Activated naive CD8-positive, alpha-beta T cell treated with anti-CD3 and anti-CD28 coated beads for 36 hours (primary cell): ENCODE measurements around the gene RNF144A. TPM values are rescaled to one million over a fixed set of nuclear protein-coding genes. Genes with fewer than 3 reads are reported as not detected.
"Not testable (repeated sequence)": the region's sequence is repeated elsewhere in the genome, so short reads cannot be mapped to it uniquely, and the experiment has no call there.

Experiments used
- DNase-seq: peaks from one replicate; pipeline ENCODE4 v3.0.0; 2021
- H3K27ac Mint-ChIP-seq: one replicate; pipeline ENCODE4 v1.8.0; 2022; ENCODE audit warnings: mild to moderate bottlenecking, moderate library complexity, mixed read lengths
- H3K27me3 Mint-ChIP-seq: one replicate; pipeline ENCODE4 v1.8.0; 2022; ENCODE audit warnings: mild to moderate bottlenecking, mixed read lengths
- H3K36me3 Mint-ChIP-seq: one replicate; pipeline ENCODE4 v1.8.0; 2021; ENCODE audit warnings: mild to moderate bottlenecking, mixed read lengths
- H3K4me1 Mint-ChIP-seq: one replicate; pipeline ENCODE4 v1.8.0; 2021; ENCODE audit warnings: mixed read lengths
- H3K4me3 Mint-ChIP-seq: one replicate; pipeline ENCODE4 v1.8.0; 2022; ENCODE audit warnings: mild to moderate bottlenecking, moderate library complexity, mixed read lengths
- H3K9me3 Mint-ChIP-seq: one replicate; pipeline ENCODE4 v1.8.0; 2022; ENCODE audit warnings: mixed read lengths
- total RNA-seq, 2 experiments: library from RNA; stranded (reverse); gene quantifications; one replicate each; pipeline ENCODE4 v1.2.3, GENCODE V29; 2021

Gene RNF144A
- total RNA-seq, 2 experiments from 2014 or later: 29.7 to 31.4 TPM

GRCh38 chr2:7001395-7001794, 84.2 kb downstream of the RNF144A start:
- DNase-seq, H3K27ac Mint-ChIP-seq, H3K36me3 Mint-ChIP-seq, H3K4me3 Mint-ChIP-seq, H3K4me1 Mint-ChIP-seq, H3K27me3 Mint-ChIP-seq, H3K9me3 Mint-ChIP-seq: not testable (repeated sequence)

- H3K9me3 Mint-ChIP-seq: no peaks in the 10 kb centered on the region
- no peak overlapping the region for H3K27ac Mint-ChIP-seq
- peaks cover 5% of the 10 kb centered on the region for H3K36me3 Mint-ChIP-seq
- H3K4me1 Mint-ChIP-seq: peaks cover 10% of the 10 kb centered on the region
- no peak for DNase-seq
- no peaks in the 10 kb centered on the region for H3K27me3 Mint-ChIP-seq
- H3K4me3 Mint-ChIP-seq: no peak overlapping the region
Measured at GRCh38 chr2:7003895-7004294, 86.7 kb downstream of the RNF144A start.

- Mint-ChIP-seq H3K27me3 (no peaks in the 10 kb centered on the region), H3K9me3 (no peaks in the 10 kb centered on the region), H3K4me1 (peaks cover 7% of the 10 kb centered on the region), H3K27ac (no peak overlapping the region), H3K4me3 (no peak overlapping the region), H3K36me3 (peaks cover 4% of the 10 kb centered on the region)
- no peak for DNase-seq
Measured at GRCh38 chr2:7004636-7005035, 87.4 kb downstream of the RNF144A start.

- peak overlapping the region; percentile 4 for H3K27ac Mint-ChIP-seq
- no peaks in the 10 kb centered on the region for H3K27me3 Mint-ChIP-seq
- H3K4me3 Mint-ChIP-seq: no peak overlapping the region
- H3K36me3 Mint-ChIP-seq: peaks cover 6% of the 10 kb centered on the region
- DNase-seq: no peak
- H3K9me3 Mint-ChIP-seq: no peaks in the 10 kb centered on the region
- peaks cover 17% of the 10 kb centered on the region for H3K4me1 Mint-ChIP-seq
Measured at GRCh38 chr2:7007488-7007845, 90.3 kb downstream of the RNF144A start.

- Mint-ChIP-seq H3K9me3 (no peaks in the 10 kb centered on the region), H3K4me3 (no peak overlapping the region), H3K27ac (peak overlapping the region; percentile 39), H3K27me3 (no peaks in the 10 kb centered on the region), H3K36me3 (peaks cover 6% of the 10 kb centered on the region), H3K4me1 (peaks cover 20% of the 10 kb centered on the region)
- no peak for DNase-seq
Measured at GRCh38 chr2:7007846-7008741, 90.9 kb downstream of the RNF144A start.

- Mint-ChIP-seq H3K27me3 (no peaks in the 10 kb centered on the region), H3K27ac (no peak overlapping the region), H3K9me3 (no peaks in the 10 kb centered on the region), H3K36me3 (peaks cover 3% of the 10 kb centered on the region), H3K4me3 (no peak overlapping the region), H3K4me1 (peaks cover 30% of the 10 kb centered on the region)
- no peak for DNase-seq
Measured at GRCh38 chr2:7009207-7009911, 92.1 kb downstream of the RNF144A start.

- Mint-ChIP-seq H3K27me3 (no peaks in the 10 kb centered on the region), H3K9me3 (no peaks in the 10 kb centered on the region), H3K36me3 (peaks cover 8% of the 10 kb centered on the region), H3K27ac (no peak overlapping the region), H3K4me3 (no peak overlapping the region), H3K4me1 (peaks cover 33% of the 10 kb centered on the region)
- DNase-seq: no peak
Measured at GRCh38 chr2:7010391-7011054, 93.3 kb downstream of the RNF144A start.

GRCh38 chr2:7011356-7012083, 94.3 kb downstream of the RNF144A start:
- Mint-ChIP-seq H3K27ac (no peak overlapping the region), H3K36me3 (peaks cover 8% of the 10 kb centered on the region), H3K27me3 (no peaks in the 10 kb centered on the region), H3K9me3 (no peaks in the 10 kb centered on the region), H3K4me3 (no peak overlapping the region), H3K4me1 (peaks cover 33% of the 10 kb centered on the region)
- no peak for DNase-seq

- Mint-ChIP-seq H3K27me3 (no peaks in the 10 kb centered on the region), H3K4me3 (no peak overlapping the region), H3K27ac (no peak overlapping the region), H3K9me3 (no peaks in the 10 kb centered on the region), H3K4me1 (peaks cover 30% of the 10 kb centered on the region), H3K36me3 (peaks cover 8% of the 10 kb centered on the region)
- DNase-seq: no peak
Measured at GRCh38 chr2:7012141-7012764, 95.0 kb downstream of the RNF144A start.

- no peaks in the 10 kb centered on the region for H3K27me3 Mint-ChIP-seq
- peaks cover 26% of the 10 kb centered on the region for H3K4me1 Mint-ChIP-seq
- H3K4me3 Mint-ChIP-seq: no peak overlapping the region
- peaks cover 8% of the 10 kb centered on the region for H3K36me3 Mint-ChIP-seq
- no peak for DNase-seq
- H3K27ac Mint-ChIP-seq: no peak overlapping the region
- H3K9me3 Mint-ChIP-seq: no peaks in the 10 kb centered on the region
Measured at GRCh38 chr2:7013471-7014160, 96.4 kb downstream of the RNF144A start.

GRCh38 chr2:7014174-7014640, 97.0 kb downstream of the RNF144A start:
- Mint-ChIP-seq H3K9me3 (no peaks in the 10 kb centered on the region), H3K4me3 (no peak overlapping the region), H3K27me3 (no peaks in the 10 kb centered on the region), H3K4me1 (peaks cover 26% of the 10 kb centered on the region), H3K27ac (no peak overlapping the region), H3K36me3 (peaks cover 8% of the 10 kb centered on the region)
- DNase-seq: peak; percentile 10

- H3K4me3 Mint-ChIP-seq: no peak overlapping the region
- no peaks in the 10 kb centered on the region for H3K9me3 Mint-ChIP-seq
- peaks cover 8% of the 10 kb centered on the region for H3K36me3 Mint-ChIP-seq
- H3K4me1 Mint-ChIP-seq: peaks cover 26% of the 10 kb centered on the region
- H3K27ac Mint-ChIP-seq: no peak overlapping the region
- DNase-seq: no peak
- no peaks in the 10 kb centered on the region for H3K27me3 Mint-ChIP-seq
Measured at GRCh38 chr2:7015007-7015950, 98.1 kb downstream of the RNF144A start.

- Mint-ChIP-seq H3K4me1 (peaks cover 24% of the 10 kb centered on the region), H3K4me3 (no peak overlapping the region), H3K36me3 (peaks cover 8% of the 10 kb centered on the region), H3K27ac (no peak overlapping the region), H3K9me3 (no peaks in the 10 kb centered on the region), H3K27me3 (no peaks in the 10 kb centered on the region)
- DNase-seq: no peak
Measured at GRCh38 chr2:7016148-7016547, 98.9 kb downstream of the RNF144A start.
